Measurements from ENCODE around the gene NOS3.

GRCh38 chr7:150949564-150949963, 41.3 kb upstream of the NOS3 start:
- no peak for TF ChIP-seq DBP (CRISPR knock-in tag; IDR thresholded peaks at IDR 0.05; ENCODE audit: not compliant biosample characterization)
- no peak for TF ChIP-seq MYC (CRISPR knock-in tag; IDR thresholded peaks at IDR 0.05; ENCODE audit: borderline replicate concordance)
